ENCODE data around the gene ZNF77. TPM values are rescaled to one million over a fixed set of nuclear protein-coding genes. Genes with fewer than 3 reads are reported as not detected.

The ZNF77 gene
- 7.4 TPM for total RNA-seq

GRCh38 chr19:2944775-2945574 is at the start of gene ZNF77:
ZNF77 (minus strand) TSS chr19:2944971; CDS start chr19:2944840, 131 bp downstream.

GRCh38 chr19:2977001-2977745 is 32.4 kb upstream of the ZNF77 start, which contains the start of gene TLE6:
TLE6 (plus strand) TSS chr19:2977564; CDS start chr19:2978234, 670 bp downstream.

GRCh38 chr19:2900296-2901252 is 44.2 kb downstream of the ZNF77 start, which contains the start of gene ZNF57:
ZNF57 (plus strand) TSS chr19:2900928; CDS start chr19:2901046, 118 bp downstream.

Other genes starting within 250 kb of the ZNF77 start
- 26.8 TPM for gene GNG7, start 242.3 kb downstream of the ZNF77 start, total RNA-seq
- gene DIRAS1, start 223.6 kb downstream of the ZNF77 start, total RNA-seq, result 43.6 TPM
- 33.9 TPM for gene SLC39A3, start 205.0 kb downstream of the ZNF77 start, total RNA-seq
- gene SGTA, start 161.7 kb downstream of the ZNF77 start, total RNA-seq, result 40.6 TPM
- 29.3 TPM for gene THOP1, start 159.5 kb downstream of the ZNF77 start, total RNA-seq
- gene ZNF554, start 125.1 kb downstream of the ZNF77 start, total RNA-seq, result 15.9 TPM
- gene ZNF555, start 103.5 kb downstream of the ZNF77 start, total RNA-seq, result 22.1 TPM
- gene ZNF556, start 77.6 kb downstream of the ZNF77 start, total RNA-seq, result 0.46 TPM
- 6.0 TPM for gene ZNF57, start 44.0 kb downstream of the ZNF77 start, total RNA-seq
- 3.9 TPM for gene TLE6, start 32.6 kb upstream of the ZNF77 start, total RNA-seq
- gene TLE2, start 84.3 kb upstream of the ZNF77 start, total RNA-seq, result 27.2 TPM
- gene TLE5, start 117.5 kb upstream of the ZNF77 start, total RNA-seq, result 160 TPM
- 51.2 TPM for gene GNA11, start 149.4 kb upstream of the ZNF77 start, total RNA-seq
- 1.4 TPM for gene GNA15, start 191.1 kb upstream of the ZNF77 start, total RNA-seq
- gene S1PR4, start 233.8 kb upstream of the ZNF77 start, total RNA-seq, result 0.23 TPM
- 13.4 TPM for gene NCLN, start 241.0 kb upstream of the ZNF77 start, total RNA-seq

Data from diencephalon (tissue), 1 donor.